ENCODE results near the gene ARF1.

The ARF1 gene

DNA sequence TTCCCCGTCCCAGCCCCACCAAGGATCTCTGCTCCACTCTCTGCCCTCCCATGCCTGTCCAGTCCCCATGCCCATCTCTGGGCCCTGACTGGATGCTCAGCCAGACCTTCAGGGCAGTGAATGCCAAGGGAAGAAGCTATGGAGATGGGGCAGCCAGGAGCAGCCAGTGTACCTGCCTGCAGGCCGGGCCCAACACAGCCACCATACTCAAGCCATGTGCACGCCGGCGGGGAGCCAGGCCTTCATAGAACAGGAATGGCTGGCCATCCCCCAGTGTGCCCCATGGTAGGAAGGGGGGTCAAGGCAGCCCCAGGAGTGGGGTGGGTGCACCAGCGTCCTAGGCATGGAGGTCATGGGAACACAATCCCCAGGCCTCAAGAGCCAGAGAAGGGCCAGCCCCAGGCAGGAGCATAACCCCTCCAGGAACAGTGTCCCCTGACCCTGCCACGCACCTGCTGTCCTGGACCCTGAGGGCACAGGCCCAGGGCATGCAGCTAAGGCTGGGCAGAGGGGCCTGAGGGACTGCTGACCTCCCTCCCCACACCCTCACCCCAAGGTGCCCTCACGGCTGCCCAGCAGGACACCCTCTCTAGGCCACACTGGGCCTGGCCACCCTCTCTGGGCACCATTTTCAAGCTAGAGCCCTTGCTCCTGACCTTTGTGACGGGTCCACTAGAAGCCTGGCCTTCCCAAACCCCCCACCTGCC is 20.3 kb upstream of the ARF1 start:
- TF ChIP-seq, protein P1, sequence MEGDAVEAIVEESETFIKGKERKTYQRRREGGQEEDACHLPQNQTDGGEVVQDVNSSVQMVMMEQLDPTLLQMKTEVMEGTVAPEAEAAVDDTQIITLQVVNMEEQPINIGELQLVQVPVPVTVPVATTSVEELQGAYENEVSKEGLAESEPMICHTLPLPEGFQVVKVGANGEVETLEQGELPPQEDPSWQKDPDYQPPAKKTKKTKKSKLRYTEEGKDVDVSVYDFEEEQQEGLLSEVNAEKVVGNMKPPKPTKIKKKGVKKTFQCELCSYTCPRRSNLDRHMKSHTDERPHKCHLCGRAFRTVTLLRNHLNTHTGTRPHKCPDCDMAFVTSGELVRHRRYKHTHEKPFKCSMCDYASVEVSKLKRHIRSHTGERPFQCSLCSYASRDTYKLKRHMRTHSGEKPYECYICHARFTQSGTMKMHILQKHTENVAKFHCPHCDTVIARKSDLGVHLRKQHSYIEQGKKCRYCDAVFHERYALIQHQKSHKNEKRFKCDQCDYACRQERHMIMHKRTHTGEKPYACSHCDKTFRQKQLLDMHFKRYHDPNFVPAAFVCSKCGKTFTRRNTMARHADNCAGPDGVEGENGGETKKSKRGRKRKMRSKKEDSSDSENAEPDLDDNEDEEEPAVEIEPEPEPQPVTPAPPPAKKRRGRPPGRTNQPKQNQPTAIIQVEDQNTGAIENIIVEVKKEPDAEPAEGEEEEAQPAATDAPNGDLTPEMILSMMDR (conservative IDR thresholded peaks at IDR 0.05; ENCODE audit: low read length) = no peak
- no peak for DNase-seq (ENCODE audit: low read depth)

DNA sequence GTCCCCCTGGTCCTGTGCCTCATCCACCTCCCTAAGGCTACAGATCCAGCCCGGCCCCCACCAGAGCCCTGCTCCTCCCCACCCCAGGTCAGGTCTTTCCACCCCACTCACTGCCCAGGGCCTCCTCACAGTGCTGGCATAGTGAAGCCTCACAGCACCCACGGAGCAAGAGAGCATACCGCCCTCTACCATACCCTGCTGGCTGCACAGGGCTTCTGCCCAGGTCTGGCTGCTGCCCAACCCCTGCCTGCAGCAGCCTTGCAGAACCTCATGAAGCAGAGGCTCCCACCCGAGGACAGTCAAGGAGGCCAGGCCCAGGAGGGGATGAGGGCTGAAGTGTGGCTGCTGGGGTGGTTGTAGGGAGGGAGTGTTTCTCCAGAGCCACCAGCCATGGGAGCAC is 19.7 kb upstream of the ARF1 start:
- TF ChIP-seq, protein P1 (conservative IDR thresholded peaks at IDR 0.05; ENCODE audit: low read length) = no peak
- no peak for DNase-seq (ENCODE audit: low read depth)
- no peak overlapping the region for H3K4me3 ChIP-seq (ENCODE audit: low read length)

More for the DNA sequence above, 20.3 kb upstream of the ARF1 start:
- no peak overlapping the region for H3K4me3 ChIP-seq (ENCODE audit: low read length)

DNA sequence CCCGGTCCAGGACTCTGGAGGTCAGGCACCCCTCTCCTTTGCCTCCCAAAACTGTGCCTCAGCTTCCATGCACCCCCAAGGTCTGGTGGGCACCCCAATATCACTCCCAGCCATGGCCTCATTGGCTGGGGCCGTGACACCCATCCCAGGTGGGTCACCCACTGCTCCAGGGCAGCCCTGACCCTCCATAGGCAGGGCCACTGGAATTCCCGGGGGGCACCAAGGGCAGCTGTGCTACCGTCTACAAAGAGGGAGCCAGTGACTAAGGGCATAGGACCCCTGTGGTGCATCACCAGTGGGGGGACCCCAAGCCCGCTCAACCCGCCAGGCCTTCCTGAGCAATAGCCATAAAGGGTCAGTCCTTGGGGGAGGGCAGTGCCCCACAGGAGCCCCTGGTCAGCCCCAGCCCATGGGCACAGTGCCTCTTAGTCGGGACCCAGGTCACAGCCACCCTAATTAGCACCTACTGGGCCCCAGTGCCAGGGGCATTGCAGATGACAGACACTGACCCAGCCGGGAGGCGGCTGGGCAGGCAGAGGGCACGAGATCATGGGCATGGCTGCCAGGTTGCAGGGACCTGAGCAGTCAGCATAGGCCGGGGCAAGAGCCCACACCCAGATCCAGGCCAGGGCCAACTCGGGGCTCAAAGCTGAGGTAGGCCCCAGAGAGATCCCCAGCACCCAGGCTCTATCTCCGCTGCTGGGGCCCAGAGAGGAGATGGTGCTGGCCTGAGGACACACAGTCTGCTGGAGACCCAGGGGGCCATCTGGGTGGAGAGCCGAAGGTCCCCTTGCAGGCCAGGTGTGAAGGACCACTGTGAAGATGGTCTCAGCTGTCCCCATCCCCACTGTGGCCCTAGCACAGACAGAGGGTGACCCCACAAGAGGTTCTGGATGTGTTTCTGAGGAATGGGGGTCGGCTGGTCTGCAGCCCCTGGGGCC is 19.0 kb upstream of the ARF1 start:
- no peak for DNase-seq (ENCODE audit: low read depth)
- TF ChIP-seq, protein P1 (conservative IDR thresholded peaks at IDR 0.05; ENCODE audit: low read length) = no peak
- H3K4me3 ChIP-seq (ENCODE audit: low read length) = no peak overlapping the region

DNA sequence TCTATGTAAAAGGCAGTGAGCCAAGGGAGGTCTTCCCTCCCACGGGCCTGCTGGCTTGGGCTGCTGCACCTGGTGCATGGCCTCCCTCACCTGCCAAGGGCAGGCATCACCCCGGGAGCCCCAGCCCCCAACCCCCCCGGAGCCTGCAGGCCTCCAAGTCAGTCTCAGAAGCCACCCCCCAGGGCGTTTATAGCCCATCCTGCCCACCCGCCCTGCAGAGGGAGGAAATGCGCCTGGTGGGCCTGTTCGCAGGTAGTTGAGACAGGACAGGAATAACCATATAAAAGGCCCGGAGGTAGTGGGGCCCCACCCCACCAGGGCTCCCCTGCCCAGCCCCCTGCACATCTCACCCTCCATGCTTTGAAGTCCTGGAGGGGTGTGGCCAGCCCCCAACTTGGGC is 18.2 kb upstream of the ARF1 start:
- no peak overlapping the region for H3K4me3 ChIP-seq (ENCODE audit: low read length)
- TF ChIP-seq, protein P1 (conservative IDR thresholded peaks at IDR 0.05; ENCODE audit: low read length) = no peak
- no peak for DNase-seq (ENCODE audit: low read depth)

DNA sequence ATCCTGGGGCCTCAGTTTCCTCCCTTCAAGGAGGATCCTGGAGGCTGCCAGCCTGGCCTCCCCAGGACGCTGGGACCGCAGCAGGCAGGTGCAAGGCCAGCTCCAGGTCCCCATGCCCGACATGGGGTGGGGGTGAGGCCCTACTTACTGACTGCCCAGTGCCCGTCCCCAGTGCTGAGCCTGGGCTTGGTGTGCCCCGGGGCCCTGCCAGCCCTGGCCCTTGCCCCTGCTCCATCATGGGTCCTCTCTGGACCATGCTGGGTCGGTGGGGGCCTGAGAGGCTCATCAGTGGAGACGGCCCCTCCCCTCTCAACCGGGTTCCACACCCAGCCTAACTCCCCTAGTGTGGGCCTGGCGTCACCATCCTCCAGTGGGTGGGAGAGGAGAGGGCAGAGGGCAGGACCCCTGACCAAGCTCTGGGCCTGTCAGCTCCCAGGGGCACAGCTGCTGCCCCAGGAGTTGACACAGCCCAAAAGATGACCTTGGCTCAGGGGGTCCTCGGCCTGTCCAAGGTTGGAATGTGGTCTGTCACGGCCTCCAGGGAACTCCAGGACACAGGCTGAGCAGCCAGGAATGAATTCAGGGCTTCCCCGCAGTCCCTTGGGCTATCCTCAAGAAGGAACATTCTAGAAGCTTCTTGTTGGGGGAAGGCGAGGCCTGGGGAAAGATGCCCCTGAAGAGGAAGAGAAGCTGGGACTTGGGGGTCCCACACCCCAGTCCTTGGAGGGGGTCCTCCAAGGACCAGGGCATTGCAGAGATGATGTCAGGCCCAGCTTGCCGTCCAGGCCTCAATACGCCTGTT is 17.6 kb upstream of the ARF1 start:
- TF ChIP-seq, protein P1 (conservative IDR thresholded peaks at IDR 0.05; ENCODE audit: low read length) = no peak
- H3K4me3 ChIP-seq (ENCODE audit: low read length) = no peak overlapping the region
- DNase-seq (ENCODE audit: low read depth) = no peak

DNA sequence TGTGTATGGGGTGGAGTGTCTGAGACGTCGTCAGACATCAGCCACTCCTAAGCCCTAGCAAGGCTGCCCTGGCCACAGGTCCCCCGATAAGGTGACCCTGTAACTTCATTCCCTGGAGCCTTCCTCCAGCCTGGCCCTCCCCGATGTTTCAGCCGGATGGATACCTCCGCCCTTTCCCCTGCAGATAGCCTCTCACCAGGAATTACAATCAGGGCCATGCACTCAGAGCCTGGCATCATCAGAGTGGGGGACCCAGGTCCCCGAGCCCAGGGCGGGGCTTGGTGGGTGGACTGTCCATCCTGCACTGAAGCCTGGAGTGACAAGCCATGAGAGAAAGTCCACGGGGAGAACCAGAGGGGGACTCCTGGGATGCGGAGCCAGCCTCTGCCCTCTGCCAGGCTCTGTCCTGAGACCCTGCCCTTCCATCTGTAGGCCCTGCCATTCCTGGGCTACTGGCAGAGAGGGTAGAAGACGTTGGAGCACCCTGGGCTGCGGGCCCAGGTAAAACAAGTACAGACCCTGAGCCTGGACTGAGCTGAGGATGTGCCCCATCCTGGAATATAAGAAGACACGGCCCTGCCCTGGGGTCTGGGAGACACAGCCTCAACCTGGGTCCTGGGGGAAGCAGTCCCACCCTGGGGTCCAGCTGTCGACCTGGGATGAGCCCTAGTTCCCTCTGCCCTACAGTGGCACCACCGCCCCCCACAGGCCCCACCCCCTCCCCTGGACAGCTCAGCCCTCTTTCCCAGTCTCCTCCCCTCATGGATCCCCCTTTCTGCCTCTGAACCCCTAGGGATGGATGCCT is 16.8 kb upstream of the ARF1 start:
- TF ChIP-seq, protein P1 (conservative IDR thresholded peaks at IDR 0.05; ENCODE audit: low read length) = no peak
- no peak overlapping the region for H3K4me3 ChIP-seq (ENCODE audit: low read length)
- no peak for DNase-seq (ENCODE audit: low read depth)
